ENCODE results near the gene PCDHGA4. TPM values are rescaled to one million over a fixed set of nuclear protein-coding genes. Genes with fewer than 3 reads are reported as not detected.

Gene PCDHGA4
- total RNA-seq, 1 experiment from 2014 or later, result 2.6 TPM

DNA sequence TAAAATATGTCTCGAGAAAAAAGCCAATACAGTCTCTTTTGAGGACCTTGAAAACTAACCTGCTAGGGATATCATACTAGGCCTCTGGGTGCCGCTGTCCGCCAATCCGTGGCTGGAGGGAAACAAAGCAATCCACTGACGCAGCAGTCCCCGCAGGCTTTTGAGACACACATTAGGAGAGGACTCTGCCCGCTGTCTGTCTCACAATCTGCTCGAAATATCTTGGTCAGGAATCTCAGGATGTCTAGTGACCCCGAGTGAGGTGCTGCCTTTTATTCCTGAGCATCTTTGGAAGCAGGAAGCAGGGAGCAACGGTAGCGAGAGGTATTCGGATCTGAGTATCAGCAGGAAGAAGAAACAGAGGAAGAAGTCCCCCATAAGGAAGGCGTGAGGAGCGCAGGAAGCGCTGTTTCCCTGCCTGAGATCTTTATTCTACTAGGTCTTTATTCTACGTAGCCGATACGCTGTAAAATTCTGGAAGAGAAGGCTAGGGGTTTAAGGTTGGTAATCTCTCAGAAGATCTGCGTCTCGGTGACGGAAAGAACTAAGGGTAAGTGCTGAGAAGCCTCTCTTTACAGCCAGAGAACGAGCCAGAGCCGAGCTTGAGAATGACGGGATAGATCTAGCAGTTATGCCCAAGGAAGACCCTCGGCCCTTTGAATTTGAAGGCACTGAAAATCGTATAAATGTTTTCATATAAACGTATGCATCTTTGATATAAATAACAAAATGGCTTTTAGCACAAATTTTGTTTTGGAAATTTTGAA lies 28.6 kb upstream of the PCDHGA4 start:
- H3K14ac ChIP-seq (ENCODE audit: insufficient read depth, low read length), result peak overlapping the region; percentile 83; the same call in 1 of the 2 replicates
- no peak overlapping the region for H4K5ac ChIP-seq (ENCODE audit: insufficient read length, low read depth, low read length)
- H3K9me3 Mint-ChIP-seq, result peaks cover 33 to 61% of the 10 kb centered on the region in 2 experiments
- no peak overlapping the region for H4K8ac ChIP-seq (replicated peaks; ENCODE audit: insufficient read length, low read depth, low read length)
- H3K9me3 ChIP-seq (ENCODE audit: control insufficient read depth, low read depth, low read length), result peaks cover 8% of the 10 kb centered on the region
- H4K20me1 ChIP-seq (ENCODE audit: control insufficient read depth, insufficient read depth, insufficient read length), result no peaks in the 10 kb centered on the region
- no CpG with 5 or more reads among the region's 27 CpGs for WGBS (ENCODE audit: extremely low coverage, insufficient read length, low lambda C conversion rate)
- H3K27ac ChIP-seq (ENCODE audit: insufficient read length, low read depth, low read length), result no peak overlapping the region
- H4K91ac ChIP-seq (ENCODE audit: insufficient read length, low read depth, low read length), result no peak overlapping the region
- no peak overlapping the region for H2BK15ac ChIP-seq (ENCODE audit: low read depth, low read length)
- peak overlapping the region; percentile 99 for H2AFZ ChIP-seq (ENCODE audit: low read length)
- peaks cover 9% of the 10 kb centered on the region for H3K23me2 ChIP-seq (ENCODE audit: insufficient read length, low read depth, low read length, poor library complexity, severe bottlenecking)
- H2BK120ac ChIP-seq (ENCODE audit: low read depth, low read length, poor library complexity, severe bottlenecking), result no peak overlapping the region
- H3T11ph ChIP-seq (ENCODE audit: low read length), result no peak overlapping the region
- H3K79me1 ChIP-seq (ENCODE audit: insufficient read depth, low read depth, low read length, poor library complexity, severe bottlenecking), result no peaks in the 10 kb centered on the region
- H3K79me2 ChIP-seq (ENCODE audit: insufficient read depth, low read length), result no peaks in the 10 kb centered on the region
- H2BK5ac ChIP-seq (ENCODE audit: insufficient read length, low read length), result no peak overlapping the region
- no peak overlapping the region for H2BK20ac ChIP-seq (ENCODE audit: low read depth, low read length, poor library complexity, severe bottlenecking)
- no peak overlapping the region for H2BK12ac ChIP-seq (ENCODE audit: insufficient read length, low read depth, low read length)
- no peak overlapping the region for H3K56ac ChIP-seq (ENCODE audit: insufficient read length, low read depth, low read length)
- no peak overlapping the region; the same call in 1 of the 2 replicates for H3K4ac ChIP-seq (ENCODE audit: low read depth, low read length)
- H3K18ac ChIP-seq (ENCODE audit: insufficient read length, low read depth, low read length), result peak overlapping the region; percentile 79
- H3K4me3 Mint-ChIP-seq, result peak overlapping the region; percentile 35 to 80; a peak in 2 of 5 replicates
- no peaks in the 10 kb centered on the region for H3K4me1 ChIP-seq (ENCODE audit: insufficient read depth, low read length)
- peak overlapping the region in 1 of 3 experiments; percentile 99; a peak in 3 of 7 replicates for H3K27ac Mint-ChIP-seq
- peak overlapping the region; percentile 63 for H3K4me2 ChIP-seq (ENCODE audit: insufficient read depth, insufficient read length, low read length)
- peaks cover 7% of the 10 kb centered on the region for H3K27me3 Mint-ChIP-seq (ENCODE audit: low read depth)
- peaks cover 6 to 24% (median 8%) of the 10 kb centered on the region in 3 experiments; a peak in 6 of 7 replicates for H3K36me3 Mint-ChIP-seq (ENCODE audit: insufficient read depth in 1 of 3, low read depth in 3 of 3)
- H3K23ac ChIP-seq (ENCODE audit: insufficient read length, low read depth, low read length), result no peak overlapping the region
- H3K9ac ChIP-seq (ENCODE audit: extremely low read depth, insufficient read length, low read length), result peak overlapping the region; percentile 53
- no peaks in the 10 kb centered on the region for H3K27me3 ChIP-seq (ENCODE audit: insufficient read depth, low read length)
- peaks cover 5 to 6% of the 10 kb centered on the region in 2 experiments for H3K4me1 Mint-ChIP-seq
- TF ChIP-seq, protein P1, sequence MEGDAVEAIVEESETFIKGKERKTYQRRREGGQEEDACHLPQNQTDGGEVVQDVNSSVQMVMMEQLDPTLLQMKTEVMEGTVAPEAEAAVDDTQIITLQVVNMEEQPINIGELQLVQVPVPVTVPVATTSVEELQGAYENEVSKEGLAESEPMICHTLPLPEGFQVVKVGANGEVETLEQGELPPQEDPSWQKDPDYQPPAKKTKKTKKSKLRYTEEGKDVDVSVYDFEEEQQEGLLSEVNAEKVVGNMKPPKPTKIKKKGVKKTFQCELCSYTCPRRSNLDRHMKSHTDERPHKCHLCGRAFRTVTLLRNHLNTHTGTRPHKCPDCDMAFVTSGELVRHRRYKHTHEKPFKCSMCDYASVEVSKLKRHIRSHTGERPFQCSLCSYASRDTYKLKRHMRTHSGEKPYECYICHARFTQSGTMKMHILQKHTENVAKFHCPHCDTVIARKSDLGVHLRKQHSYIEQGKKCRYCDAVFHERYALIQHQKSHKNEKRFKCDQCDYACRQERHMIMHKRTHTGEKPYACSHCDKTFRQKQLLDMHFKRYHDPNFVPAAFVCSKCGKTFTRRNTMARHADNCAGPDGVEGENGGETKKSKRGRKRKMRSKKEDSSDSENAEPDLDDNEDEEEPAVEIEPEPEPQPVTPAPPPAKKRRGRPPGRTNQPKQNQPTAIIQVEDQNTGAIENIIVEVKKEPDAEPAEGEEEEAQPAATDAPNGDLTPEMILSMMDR (conservative IDR thresholded peaks at IDR 0.05), result peak; percentile 77
- H2AK5ac ChIP-seq (ENCODE audit: insufficient read length, low read length), result no peak overlapping the region
- peak; percentile 82 for DNase-seq

All from H9 (cell line).